WTC11 (cell line): Measurements from ENCODE around the gene ZNF664. TPM values are rescaled to one million over a fixed set of nuclear protein-coding genes. Genes with fewer than 3 reads are reported as not detected.

Experiments used
- ATAC-seq: fragments of 200-7000 bp; cut with Tn5 transposase; 2 replicates; pipeline ENCODE4 v1.10.0; 2021; ENCODE audit warnings: mild to moderate bottlenecking, moderate library complexity
- CTCF ChIA-PET: fragments of 300-600 bp; sonication (Branson Sonifier 250); formaldehyde crosslinking; loops from one replicate; lab custom pipeline; 2021; ENCODE audit warnings: antibody characterized with exemption; lab: Charles Lee
- POLR2A ChIA-PET: fragments of 350-600 bp; sonication (Branson Sonifier 250); formaldehyde crosslinking; loops from one replicate; lab custom pipeline; 2021; ENCODE audit warnings: antibody characterized with exemption; lab: Charles Lee
- DNase-seq: peaks from one replicate; pipeline ENCODE4 v3.0.0; 2021; ENCODE audit warnings: low spot score
- H3K27ac Mint-ChIP-seq: 2 replicates; pipeline ENCODE4 v1.8.0; 2021; ENCODE audit warnings: mixed read lengths
- H3K27me3 Mint-ChIP-seq: 2 replicates; pipeline ENCODE4 v1.8.0; 2021; ENCODE audit warnings: low read depth, mild to moderate bottlenecking, moderate library complexity, mixed read lengths
- H3K36me3 Mint-ChIP-seq: 2 replicates; pipeline ENCODE4 v1.8.0; 2021; ENCODE audit warnings: mixed read lengths
- H3K4me1 Mint-ChIP-seq: 2 replicates; pipeline ENCODE4 v1.8.0; 2022; ENCODE audit warnings: mixed read lengths
- H3K4me3 Mint-ChIP-seq: 2 replicates; pipeline ENCODE4 v1.8.0; 2021; ENCODE audit warnings: mild to moderate bottlenecking, moderate library complexity, mixed read lengths
- H3K9me3 Mint-ChIP-seq: 2 replicates; pipeline ENCODE4 v1.8.0; 2021; ENCODE audit warnings: mixed read lengths
- AR ChIP-seq: fragments of 250-450 bp; sonication (Bioruptor Pico); IDR thresholded peaks from 2 replicates; pipeline ENCODE4 v1.9.0; 2021; ENCODE audit warnings: mild to moderate bottlenecking
- ATF1 ChIP-seq: sonication (generic); formaldehyde crosslinking; IDR thresholded peaks from 2 replicates; pipeline ENCODE4 v1.8.1; 2023; ENCODE audit warnings: mild to moderate bottlenecking, moderate library complexity, missing genetic modification reagents
- CBFB ChIP-seq: sonication (generic); formaldehyde crosslinking; IDR thresholded peaks from 2 replicates; pipeline ENCODE4 v1.8.1; 2022; ENCODE audit warnings: mild to moderate bottlenecking, low read depth, missing genetic modification reagents
- CREB1 ChIP-seq: sonication (generic); formaldehyde crosslinking; IDR thresholded peaks from 2 replicates; pipeline ENCODE4 v1.8.0; 2023; ENCODE audit warnings: mild to moderate bottlenecking, missing genetic modification reagents
- MXD4 ChIP-seq: fragments of 250-450 bp; sonication (Bioruptor Pico); IDR thresholded peaks from 2 replicates; pipeline ENCODE4 v1.8.0; 2021; ENCODE audit warnings: mild to moderate bottlenecking, moderate library complexity, borderline replicate concordance
- PRRX2 ChIP-seq: fragments of 250-450 bp; sonication (Bioruptor Pico); IDR thresholded peaks from 2 replicates; pipeline ENCODE4 v1.8.0; 2021; ENCODE audit warnings: mild to moderate bottlenecking
- RORB ChIP-seq: fragments of 250-450 bp; sonication (Bioruptor Pico); IDR thresholded peaks from 2 replicates; pipeline ENCODE4 v1.9.0; 2021; ENCODE audit warnings: mild to moderate bottlenecking
- STAT6 ChIP-seq: sonication (generic); formaldehyde crosslinking; conservative IDR thresholded peaks from 2 replicates; pipeline ENCODE4 v1.8.1; 2023; ENCODE audit warnings: mild to moderate bottlenecking, low read depth, missing genetic modification reagents, moderate library complexity
- TEAD1 ChIP-seq: sonication (generic); formaldehyde crosslinking; IDR thresholded peaks from 2 replicates; pipeline ENCODE4 v1.8.0; 2022; ENCODE audit warnings: mild to moderate bottlenecking, missing genetic modification reagents
- ZBTB43 ChIP-seq: sonication (generic); formaldehyde crosslinking; IDR thresholded peaks from 2 replicates; pipeline ENCODE4 v1.8.1; 2023; ENCODE audit warnings: mild to moderate bottlenecking, missing genetic modification reagents
- ZNF219 ChIP-seq: sonication (generic); formaldehyde crosslinking; IDR thresholded peaks from 2 replicates; pipeline ENCODE4 v1.8.0; 2023; ENCODE audit warnings: missing genetic modification reagents, mild to moderate bottlenecking, borderline replicate concordance
- ZNF425 ChIP-seq: fragments of 250-450 bp; sonication (Bioruptor Pico); conservative IDR thresholded peaks from 2 replicates; pipeline ENCODE4 v1.9.0; 2021; ENCODE audit warnings: mild to moderate bottlenecking
- total RNA-seq: library from RNA; stranded (reverse); gene quantifications from 3 replicates; pipeline ENCODE4 v1.2.3, GENCODE V29; 2021
- TF ChIP-seq, protein P1 (sequence below): fragments of 250-450 bp; sonication (Bioruptor Pico); IDR thresholded peaks from 2 replicates; pipeline ENCODE4 v1.9.0; 2021; ENCODE audit warnings: mild to moderate bottlenecking
- TF ChIP-seq, protein P2 (sequence below): sonication (generic); formaldehyde crosslinking; IDR thresholded peaks from 2 replicates; pipeline ENCODE4 v1.8.1; 2023; ENCODE audit warnings: mild to moderate bottlenecking, missing genetic modification reagents, moderate library complexity
- TF ChIP-seq, protein P3 (sequence below): sonication (generic); formaldehyde crosslinking; IDR thresholded peaks from 2 replicates; pipeline ENCODE4 v1.8.0; 2023; ENCODE audit warnings: mild to moderate bottlenecking, missing genetic modification reagents
- TF ChIP-seq, protein P4 (sequence below): sonication (generic); formaldehyde crosslinking; IDR thresholded peaks from 2 replicates; pipeline ENCODE4 v1.8.0; 2022; ENCODE audit warnings: mild to moderate bottlenecking, missing genetic modification reagents
- TF ChIP-seq, protein P5 (sequence below): sonication (generic); formaldehyde crosslinking; IDR thresholded peaks from 2 replicates; pipeline ENCODE4 v1.8.0; 2023; ENCODE audit warnings: missing genetic modification reagents

ZNF664 gene
- total RNA-seq, 1 experiment from 2014 or later, result 61.7 TPM

GRCh38 chr12:123989753-123990152 lies 16.7 kb downstream of the ZNF664 start:
- TF ChIP-seq, protein P1, sequence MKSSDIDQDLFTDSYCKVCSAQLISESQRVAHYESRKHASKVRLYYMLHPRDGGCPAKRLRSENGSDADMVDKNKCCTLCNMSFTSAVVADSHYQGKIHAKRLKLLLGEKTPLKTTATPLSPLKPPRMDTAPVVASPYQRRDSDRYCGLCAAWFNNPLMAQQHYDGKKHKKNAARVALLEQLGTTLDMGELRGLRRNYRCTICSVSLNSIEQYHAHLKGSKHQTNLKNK (CRISPR knock-in tag), result no peak
- TF ChIP-seq PRRX2, result no peak
- TF ChIP-seq, protein P2, sequence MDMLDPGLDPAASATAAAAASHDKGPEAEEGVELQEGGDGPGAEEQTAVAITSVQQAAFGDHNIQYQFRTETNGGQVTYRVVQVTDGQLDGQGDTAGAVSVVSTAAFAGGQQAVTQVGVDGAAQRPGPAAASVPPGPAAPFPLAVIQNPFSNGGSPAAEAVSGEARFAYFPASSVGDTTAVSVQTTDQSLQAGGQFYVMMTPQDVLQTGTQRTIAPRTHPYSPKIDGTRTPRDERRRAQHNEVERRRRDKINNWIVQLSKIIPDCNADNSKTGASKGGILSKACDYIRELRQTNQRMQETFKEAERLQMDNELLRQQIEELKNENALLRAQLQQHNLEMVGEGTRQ, result no peak
- TF ChIP-seq STAT6 (CRISPR knock-in tag), result no peak
- no peak for TF ChIP-seq MXD4
- TF ChIP-seq TEAD1 (CRISPR knock-in tag), result no peak
- Mint-ChIP-seq H3K4me1 (peaks cover 3% of the 10 kb centered on the region), H3K27ac (no peak overlapping the region), H3K36me3 (peaks cover 16% of the 10 kb centered on the region; the same call in 1 of the 2 replicates), H3K27me3 (no peaks in the 10 kb centered on the region), H3K9me3 (no peaks in the 10 kb centered on the region), H3K4me3 (no peak overlapping the region)
- ChIA-PET CTCF (no interaction called here), POLR2A (no interaction called here)
- ATAC-seq (no peak), DNase-seq (no peak)

GRCh38 chr12:123990511-123990910 lies 17.5 kb downstream of the ZNF664 start:
- Mint-ChIP-seq H3K9me3 (no peaks in the 10 kb centered on the region), H3K27ac (no peak overlapping the region), H3K27me3 (no peaks in the 10 kb centered on the region), H3K36me3 (peaks cover 16% of the 10 kb centered on the region; the same call in 1 of the 2 replicates), H3K4me3 (no peak overlapping the region), H3K4me1 (peaks cover 10% of the 10 kb centered on the region)
- ChIA-PET CTCF (interaction anchor here (1.7 kb wide), 1 partner anchor 148 kb away, joined by 4 read pairs; no protein-coding TSS in a partner anchor), POLR2A (no interaction called here)
- ATAC-seq (no peak), DNase-seq (no peak)
- TF ChIP-seq ZNF219 (no peak), ZNF425 (CRISPR knock-in tag) (no peak), RORB (CRISPR knock-in tag) (no peak), CBFB (CRISPR knock-in tag) (no peak), CREB1 (no peak), AR (CRISPR knock-in tag) (no peak), ZBTB43 (no peak), ATF1 (CRISPR knock-in tag) (no peak), STAT6 (CRISPR knock-in tag) (no peak)
- TF ChIP-seq, protein P3, sequence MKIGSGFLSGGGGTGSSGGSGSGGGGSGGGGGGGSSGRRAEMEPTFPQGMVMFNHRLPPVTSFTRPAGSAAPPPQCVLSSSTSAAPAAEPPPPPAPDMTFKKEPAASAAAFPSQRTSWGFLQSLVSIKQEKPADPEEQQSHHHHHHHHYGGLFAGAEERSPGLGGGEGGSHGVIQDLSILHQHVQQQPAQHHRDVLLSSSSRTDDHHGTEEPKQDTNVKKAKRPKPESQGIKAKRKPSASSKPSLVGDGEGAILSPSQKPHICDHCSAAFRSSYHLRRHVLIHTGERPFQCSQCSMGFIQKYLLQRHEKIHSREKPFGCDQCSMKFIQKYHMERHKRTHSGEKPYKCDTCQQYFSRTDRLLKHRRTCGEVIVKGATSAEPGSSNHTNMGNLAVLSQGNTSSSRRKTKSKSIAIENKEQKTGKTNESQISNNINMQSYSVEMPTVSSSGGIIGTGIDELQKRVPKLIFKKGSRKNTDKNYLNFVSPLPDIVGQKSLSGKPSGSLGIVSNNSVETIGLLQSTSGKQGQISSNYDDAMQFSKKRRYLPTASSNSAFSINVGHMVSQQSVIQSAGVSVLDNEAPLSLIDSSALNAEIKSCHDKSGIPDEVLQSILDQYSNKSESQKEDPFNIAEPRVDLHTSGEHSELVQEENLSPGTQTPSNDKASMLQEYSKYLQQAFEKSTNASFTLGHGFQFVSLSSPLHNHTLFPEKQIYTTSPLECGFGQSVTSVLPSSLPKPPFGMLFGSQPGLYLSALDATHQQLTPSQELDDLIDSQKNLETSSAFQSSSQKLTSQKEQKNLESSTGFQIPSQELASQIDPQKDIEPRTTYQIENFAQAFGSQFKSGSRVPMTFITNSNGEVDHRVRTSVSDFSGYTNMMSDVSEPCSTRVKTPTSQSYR (CRISPR knock-in tag), result no peak
- TF ChIP-seq, protein P4, sequence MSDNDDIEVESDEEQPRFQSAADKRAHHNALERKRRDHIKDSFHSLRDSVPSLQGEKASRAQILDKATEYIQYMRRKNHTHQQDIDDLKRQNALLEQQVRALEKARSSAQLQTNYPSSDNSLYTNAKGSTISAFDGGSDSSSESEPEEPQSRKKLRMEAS, result no peak
- TF ChIP-seq, protein P5, sequence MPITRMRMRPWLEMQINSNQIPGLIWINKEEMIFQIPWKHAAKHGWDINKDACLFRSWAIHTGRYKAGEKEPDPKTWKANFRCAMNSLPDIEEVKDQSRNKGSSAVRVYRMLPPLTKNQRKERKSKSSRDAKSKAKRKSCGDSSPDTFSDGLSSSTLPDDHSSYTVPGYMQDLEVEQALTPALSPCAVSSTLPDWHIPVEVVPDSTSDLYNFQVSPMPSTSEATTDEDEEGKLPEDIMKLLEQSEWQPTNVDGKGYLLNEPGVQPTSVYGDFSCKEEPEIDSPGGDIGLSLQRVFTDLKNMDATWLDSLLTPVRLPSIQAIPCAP, result no peak
